HUES48 (cell line): Measurements from ENCODE around the gene TRIL.

Source experiments
- H3K27ac ChIP-seq: one replicate; pipeline ENCODE4 v1.7.0; 2013; ENCODE audit warnings: low read depth, low read length, inconsistent platforms
- H3K27me3 ChIP-seq: 2 replicates; pipeline ENCODE4 v1.6.1; 2013; ENCODE audit warnings: mild to moderate bottlenecking, low read length; ENCODE audit not compliant: control insufficient read depth, insufficient read depth
- H3K36me3 ChIP-seq: 2 replicates; pipeline ENCODE4 v1.6.1; 2013; ENCODE audit warnings: low read length; ENCODE audit not compliant: control insufficient read depth, insufficient read depth
- H3K4me1 ChIP-seq: 2 replicates; pipeline ENCODE4 v1.6.1; 2013; ENCODE audit warnings: mild to moderate bottlenecking, low read length; ENCODE audit not compliant: control insufficient read depth, insufficient read depth
- H3K4me3 ChIP-seq: 2 replicates; pipeline ENCODE4 v1.5.1; 2013; ENCODE audit warnings: mild to moderate bottlenecking, low read depth, low read length
- H3K9ac ChIP-seq: 2 replicates; pipeline ENCODE4 v1.6.1; 2013; ENCODE audit warnings: mild to moderate bottlenecking, low read depth, low read length, moderate library complexity
- H3K9me3 ChIP-seq: 2 replicates; pipeline ENCODE4 v1.6.1; 2013; ENCODE audit warnings: low read length; ENCODE audit not compliant: control insufficient read depth, insufficient read depth

The TRIL gene

DNA sequence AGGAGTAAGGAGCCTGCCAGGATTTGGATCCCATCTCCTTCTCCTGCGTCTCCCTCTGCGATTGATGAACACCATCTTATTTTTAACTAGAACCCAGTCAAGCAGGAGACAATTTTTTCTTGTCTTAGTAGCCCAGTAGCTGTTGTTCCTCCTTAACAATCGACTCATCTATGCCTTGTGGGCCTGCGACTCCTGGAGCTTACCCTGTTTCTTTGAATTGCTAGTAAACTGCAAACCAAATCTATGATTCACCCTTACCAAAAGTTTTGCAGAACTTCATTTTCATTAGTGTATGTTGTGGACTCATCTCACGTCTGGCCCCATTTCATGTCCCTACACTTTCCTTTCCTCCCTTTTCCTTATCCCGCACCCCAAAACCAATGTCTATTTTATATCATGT, 37.7 kb downstream of the TRIL start:
- Histone ChIP-seq H3K36me3 (no peaks in the 10 kb centered on the region), H3K9ac (no peak overlapping the region), H3K4me3 (no peak overlapping the region), H3K4me1 (peaks cover 16% of the 10 kb centered on the region), H3K27me3 (peaks cover 3% of the 10 kb centered on the region; the same call in 1 of the 2 replicates), H3K27ac (no peak overlapping the region), H3K9me3 (no peaks in the 10 kb centered on the region)

DNA sequence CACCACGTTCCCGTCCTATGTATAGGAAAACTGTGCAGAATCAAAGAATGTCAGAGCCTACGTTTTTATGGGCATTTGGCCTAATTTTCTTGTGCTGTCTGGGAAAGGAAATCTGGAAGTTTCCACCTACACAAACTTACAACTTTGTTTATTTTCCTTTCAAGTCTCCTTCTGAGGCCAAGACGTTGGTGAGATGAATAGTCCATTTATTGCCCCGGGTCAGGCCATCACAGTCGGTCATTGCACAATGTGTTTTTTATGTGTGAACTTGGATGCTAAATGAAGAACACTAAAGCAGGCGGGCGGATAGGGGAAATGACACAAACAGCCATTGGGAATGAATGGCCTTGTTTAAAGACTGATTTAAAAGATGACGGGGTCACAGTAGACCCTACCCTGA, 38.6 kb downstream of the TRIL start:
- no peak overlapping the region for H3K4me3 ChIP-seq
- no peaks in the 10 kb centered on the region for H3K36me3 ChIP-seq
- H3K9me3 ChIP-seq = no peaks in the 10 kb centered on the region
- H3K27me3 ChIP-seq = no peaks in the 10 kb centered on the region
- H3K27ac ChIP-seq = no peak overlapping the region
- H3K4me1 ChIP-seq = peaks cover 16% of the 10 kb centered on the region
- no peak overlapping the region for H3K9ac ChIP-seq

DNA sequence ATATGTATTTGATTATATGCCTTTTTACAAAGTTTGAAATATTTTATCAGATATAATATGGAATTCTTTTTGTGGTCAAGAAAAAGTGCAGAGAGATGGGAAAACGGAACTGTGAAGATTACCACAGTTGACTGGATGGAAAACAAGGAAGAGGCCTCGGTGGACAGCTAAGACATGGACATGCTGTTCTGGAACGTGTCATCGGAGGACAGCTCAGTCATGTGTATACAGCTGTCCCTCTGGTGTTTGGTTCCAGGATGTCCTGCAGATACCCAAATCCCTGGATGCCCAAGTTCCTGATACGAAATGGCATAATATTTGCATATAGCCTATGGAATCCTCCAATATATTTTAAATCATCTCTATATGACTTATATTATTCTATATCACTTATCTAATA, 49.4 kb downstream of the TRIL start:
- Histone ChIP-seq H3K4me3 (no peak overlapping the region), H3K27ac (no peak overlapping the region), H3K4me1 (peaks cover 12% of the 10 kb centered on the region), H3K9ac (no peak overlapping the region), H3K9me3 (peaks cover 5% of the 10 kb centered on the region; the same call in 1 of the 2 replicates), H3K27me3 (no peaks in the 10 kb centered on the region), H3K36me3 (no peaks in the 10 kb centered on the region)

DNA sequence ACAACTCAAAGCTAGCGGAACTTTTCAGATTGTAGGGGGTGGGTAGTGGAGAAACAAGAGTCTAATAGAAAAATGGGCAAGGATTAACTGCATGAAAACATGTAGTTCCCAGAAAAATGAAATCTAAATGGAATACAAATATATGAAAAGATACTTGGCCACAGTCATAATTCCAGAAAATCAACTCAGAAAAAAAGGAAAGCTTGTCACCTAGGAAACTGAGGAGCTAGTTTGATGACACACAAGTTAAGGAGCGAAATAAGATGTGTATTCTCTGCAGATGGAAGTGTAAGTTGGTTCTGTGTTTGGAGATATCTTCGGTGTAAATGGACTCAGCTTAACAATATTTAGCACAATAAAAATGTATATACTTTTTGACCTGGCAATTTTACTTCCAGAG, 52.7 kb downstream of the TRIL start:
- no peak overlapping the region for H3K4me3 ChIP-seq
- no peak overlapping the region for H3K27ac ChIP-seq
- H3K9me3 ChIP-seq = no peaks in the 10 kb centered on the region
- H3K36me3 ChIP-seq = no peaks in the 10 kb centered on the region
- no peaks in the 10 kb centered on the region for H3K27me3 ChIP-seq
- peaks cover 28% of the 10 kb centered on the region for H3K4me1 ChIP-seq
- H3K9ac ChIP-seq = no peak overlapping the region

DNA sequence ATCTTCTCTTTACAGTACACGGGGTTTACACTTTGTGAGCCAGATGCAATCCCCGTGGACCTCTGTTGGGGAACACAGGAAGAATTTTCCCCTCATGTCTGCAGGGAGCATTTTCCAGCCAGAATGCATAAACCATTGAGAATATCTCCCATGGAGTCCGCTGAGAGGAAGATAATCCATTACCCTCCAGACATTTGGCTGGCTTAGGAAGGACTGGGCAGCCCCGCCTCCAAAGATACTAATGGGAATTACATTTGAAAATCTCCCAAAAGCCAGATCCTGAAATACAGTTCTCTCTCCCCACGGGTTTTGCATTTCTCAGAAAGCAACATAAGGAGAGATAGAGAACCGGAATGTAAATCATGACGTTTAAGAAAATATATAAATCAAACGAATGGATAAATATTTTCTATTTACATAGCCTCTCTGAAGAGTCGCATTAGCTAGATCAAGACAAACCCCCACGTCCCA, 53.5 kb downstream of the TRIL start:
- Histone ChIP-seq H3K9ac (no peak overlapping the region), H3K4me3 (no peak overlapping the region), H3K27ac (no peak overlapping the region), H3K4me1 (peaks cover 36% of the 10 kb centered on the region), H3K9me3 (no peaks in the 10 kb centered on the region), H3K27me3 (no peaks in the 10 kb centered on the region), H3K36me3 (no peaks in the 10 kb centered on the region)

DNA sequence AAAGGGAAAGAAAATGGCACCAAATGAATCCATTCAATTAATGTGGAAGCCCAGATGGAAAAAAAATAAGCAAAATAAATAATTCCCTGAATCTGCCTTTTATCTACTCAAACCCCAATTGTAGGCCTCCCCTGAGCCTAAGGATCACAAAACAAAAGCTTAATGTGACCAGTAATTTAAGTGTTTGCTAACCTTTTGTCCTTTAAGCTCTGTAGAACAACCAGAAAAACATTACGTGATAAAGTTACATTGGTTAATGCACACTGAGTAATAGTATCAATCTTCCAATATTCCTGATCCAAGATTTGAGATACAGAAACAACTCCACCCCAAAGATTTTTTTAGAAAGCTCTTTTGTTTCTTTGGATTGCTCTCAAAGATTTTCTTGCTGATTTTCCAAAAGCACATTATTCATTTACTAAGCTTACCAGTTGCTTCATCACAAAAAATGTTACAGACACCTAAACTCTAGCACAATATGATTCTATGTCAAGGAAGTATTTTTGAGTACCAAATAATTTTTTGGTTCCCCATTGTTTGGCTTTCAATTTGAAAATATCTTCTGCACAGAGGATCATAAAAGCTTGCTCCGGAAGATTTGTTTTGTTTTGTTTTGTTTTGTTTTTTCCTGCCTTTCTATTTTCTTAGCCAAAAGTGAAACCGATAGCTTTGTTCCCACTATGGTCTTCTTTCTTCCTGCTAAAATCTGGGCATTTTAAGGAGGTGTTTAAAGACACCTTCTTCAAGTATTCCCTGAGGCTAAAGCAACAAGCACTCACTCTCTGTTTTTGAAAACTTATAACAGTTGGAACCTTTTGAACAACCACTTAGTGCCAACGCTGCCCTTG, 54.2 kb downstream of the TRIL start:
- Histone ChIP-seq H3K27me3 (no peaks in the 10 kb centered on the region), H3K27ac (no peak overlapping the region), H3K9ac (no peak overlapping the region), H3K4me1 (peaks cover 36% of the 10 kb centered on the region), H3K36me3 (no peaks in the 10 kb centered on the region), H3K4me3 (no peak overlapping the region), H3K9me3 (no peaks in the 10 kb centered on the region)
